Measurements from ENCODE around the gene SLC15A4.

DNA sequence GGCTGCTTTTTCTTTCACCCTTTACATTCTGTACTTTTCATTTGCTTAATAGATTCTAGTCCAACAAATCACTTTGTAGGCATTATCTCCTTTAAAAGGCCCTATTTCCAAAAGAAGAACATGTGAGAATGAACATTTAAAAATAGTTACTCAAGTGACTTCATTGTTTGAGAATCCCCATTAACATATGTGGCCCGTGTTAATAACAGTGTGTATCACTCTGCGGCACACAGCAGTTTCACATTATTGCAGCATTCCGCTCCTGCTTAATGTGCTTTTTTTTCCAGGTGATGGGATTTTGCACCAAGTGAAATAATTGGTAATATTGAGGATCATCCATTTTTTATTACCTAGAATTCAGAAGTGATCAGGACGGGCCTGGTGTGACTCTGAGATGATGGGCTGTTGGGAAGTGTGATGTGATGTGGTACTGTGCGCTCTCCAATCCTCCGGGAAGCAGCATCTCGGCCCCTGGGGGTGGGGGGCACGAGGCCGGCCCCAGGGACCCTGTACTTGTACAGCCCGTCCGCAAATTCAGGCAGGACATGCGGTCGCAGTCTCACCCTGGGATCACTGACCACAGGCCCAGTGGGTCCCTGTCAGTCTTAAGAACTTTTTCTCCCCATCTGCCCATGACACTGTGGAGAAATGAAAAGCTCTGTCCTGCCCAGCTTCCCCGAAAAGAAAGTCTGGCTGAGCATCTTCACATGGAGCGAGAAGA, 32.9 kb downstream of the SLC15A4 start:
- TF ChIP-seq, protein P1, sequence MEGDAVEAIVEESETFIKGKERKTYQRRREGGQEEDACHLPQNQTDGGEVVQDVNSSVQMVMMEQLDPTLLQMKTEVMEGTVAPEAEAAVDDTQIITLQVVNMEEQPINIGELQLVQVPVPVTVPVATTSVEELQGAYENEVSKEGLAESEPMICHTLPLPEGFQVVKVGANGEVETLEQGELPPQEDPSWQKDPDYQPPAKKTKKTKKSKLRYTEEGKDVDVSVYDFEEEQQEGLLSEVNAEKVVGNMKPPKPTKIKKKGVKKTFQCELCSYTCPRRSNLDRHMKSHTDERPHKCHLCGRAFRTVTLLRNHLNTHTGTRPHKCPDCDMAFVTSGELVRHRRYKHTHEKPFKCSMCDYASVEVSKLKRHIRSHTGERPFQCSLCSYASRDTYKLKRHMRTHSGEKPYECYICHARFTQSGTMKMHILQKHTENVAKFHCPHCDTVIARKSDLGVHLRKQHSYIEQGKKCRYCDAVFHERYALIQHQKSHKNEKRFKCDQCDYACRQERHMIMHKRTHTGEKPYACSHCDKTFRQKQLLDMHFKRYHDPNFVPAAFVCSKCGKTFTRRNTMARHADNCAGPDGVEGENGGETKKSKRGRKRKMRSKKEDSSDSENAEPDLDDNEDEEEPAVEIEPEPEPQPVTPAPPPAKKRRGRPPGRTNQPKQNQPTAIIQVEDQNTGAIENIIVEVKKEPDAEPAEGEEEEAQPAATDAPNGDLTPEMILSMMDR (IDR thresholded peaks at IDR 0.05; ENCODE audit: extremely low read depth in 1 of 2, insufficient read depth in 1 of 2, low read depth in 1 of 2, low read length in 2 of 2), result no peak
- no peak for TF ChIP-seq POLR2AphosphoS5 (IDR thresholded peaks at IDR 0.05; ENCODE audit: insufficient read depth, low read depth, low read length)
- no peak for TF ChIP-seq EZH2 (IDR thresholded peaks at IDR 0.05; ENCODE audit: borderline replicate concordance, low read depth, low read length, severe bottlenecking)
- no peak for TF ChIP-seq GATA2 (IDR thresholded peaks at IDR 0.05; ENCODE audit: insufficient read depth, insufficient read length, low read depth, low read length)
- TF ChIP-seq POLR2A (IDR thresholded peaks at IDR 0.05; ENCODE audit: low read depth, low read length), result no peak
- no peak for TF ChIP-seq FOS (IDR thresholded peaks at IDR 0.05; ENCODE audit: borderline replicate concordance, insufficient read depth, low read length)
- TF ChIP-seq JUN (IDR thresholded peaks at IDR 0.05; ENCODE audit: borderline replicate concordance, insufficient read depth, insufficient read length, low read depth), result no peak
- TF ChIP-seq, protein P2, sequence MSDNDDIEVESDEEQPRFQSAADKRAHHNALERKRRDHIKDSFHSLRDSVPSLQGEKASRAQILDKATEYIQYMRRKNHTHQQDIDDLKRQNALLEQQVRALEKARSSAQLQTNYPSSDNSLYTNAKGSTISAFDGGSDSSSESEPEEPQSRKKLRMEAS (IDR thresholded peaks at IDR 0.05; ENCODE audit: insufficient read depth, insufficient read length), result no peak

All from endothelial cell of umbilical vein (primary cell).